ENCODE measurements around the gene CD2. TPM values are rescaled to one million over a fixed set of nuclear protein-coding genes. Genes with fewer than 3 reads are reported as not detected.
A peak's percentile ranks its signal among the peaks of the same experiment; 100 is the strongest.

The CD2 gene
- total and polyA plus RNA-seq, 2 experiments from 2014 or later = not detected

DNA sequence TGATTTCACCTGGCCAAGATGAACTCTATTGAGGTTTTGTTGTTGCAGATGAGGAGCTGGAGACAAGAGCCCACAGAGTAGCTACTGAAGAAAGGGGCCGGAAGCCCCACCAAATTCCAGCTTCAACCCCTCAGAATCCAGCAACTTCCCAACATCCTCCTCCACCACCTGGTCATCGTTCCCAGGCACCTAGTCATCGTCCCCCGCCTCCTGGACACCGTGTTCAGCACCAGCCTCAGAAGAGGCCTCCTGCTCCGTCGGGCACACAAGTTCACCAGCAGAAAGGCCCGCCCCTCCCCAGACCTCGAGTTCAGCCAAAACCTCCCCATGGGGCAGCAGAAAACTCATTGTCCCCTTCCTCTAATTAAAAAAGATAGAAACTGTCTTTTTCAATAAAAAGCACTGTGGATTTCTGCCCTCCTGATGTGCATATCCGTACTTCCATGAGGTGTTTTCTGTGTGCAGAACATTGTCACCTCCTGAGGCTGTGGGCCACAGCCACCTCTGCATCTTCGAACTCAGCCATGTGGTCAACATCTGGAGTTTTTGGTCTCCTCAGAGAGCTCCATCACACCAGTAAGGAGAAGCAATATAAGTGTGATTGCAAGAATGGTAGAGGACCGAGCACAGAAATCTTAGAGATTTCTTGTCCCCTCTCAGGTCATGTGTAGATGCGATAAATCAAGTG is 14.3 kb downstream of the CD2 start:
- H3K27me3 ChIP-seq (replicated peaks; ENCODE audit: insufficient read depth) = 0 out of 2 replicates have a peak, but pooled peaks cover 1% of the 10 kb centered on the region
- no peak overlapping the region for H3K4me2 ChIP-seq (ENCODE audit: unreplicated experiment)
- H3K9ac ChIP-seq = no peak overlapping the region
- no peak for DNase-seq
- H3K36me3 ChIP-seq (ENCODE audit: low read depth) = no peaks in the 10 kb centered on the region
- H4K20me1 ChIP-seq (ENCODE audit: insufficient read depth) = no peaks in the 10 kb centered on the region
- no peak overlapping the region for H2AFZ ChIP-seq
- in situ Hi-C loops (cut with MboI) = no loop called here
- no peaks in the 10 kb centered on the region for H3F3A ChIP-seq (ENCODE audit: insufficient read depth)
- H3K4me1 ChIP-seq (ENCODE audit: insufficient read depth) = peaks cover 9% of the 10 kb centered on the region
- no peaks in the 10 kb centered on the region for H3K9me3 ChIP-seq (ENCODE audit: low read depth)
- H3K27ac ChIP-seq = no peak overlapping the region
- WGBS, 2 experiments (ENCODE audit: low coverage in 1 of 2, low lambda C conversion rate in 2 of 2, missing lambda C conversion rate in 2 of 2) = 65 to 68% methylated on average over 13 of the region's 13 CpGs
- no peak for TF ChIP-seq EZH2phosphoT487 (IDR thresholded peaks at IDR 0.05; ENCODE audit: insufficient read depth, low read depth)
- no peak for TF ChIP-seq EZH2 (IDR thresholded peaks at IDR 0.05; ENCODE audit: insufficient read depth, poor library complexity, severe bottlenecking)
- H3K4me3 ChIP-seq = no peak overlapping the region
- no peaks in the 10 kb centered on the region for H3K79me2 ChIP-seq (ENCODE audit: insufficient read depth)
- H3K9me2 ChIP-seq (ENCODE audit: insufficient read depth) = no peaks in the 10 kb centered on the region

DNA sequence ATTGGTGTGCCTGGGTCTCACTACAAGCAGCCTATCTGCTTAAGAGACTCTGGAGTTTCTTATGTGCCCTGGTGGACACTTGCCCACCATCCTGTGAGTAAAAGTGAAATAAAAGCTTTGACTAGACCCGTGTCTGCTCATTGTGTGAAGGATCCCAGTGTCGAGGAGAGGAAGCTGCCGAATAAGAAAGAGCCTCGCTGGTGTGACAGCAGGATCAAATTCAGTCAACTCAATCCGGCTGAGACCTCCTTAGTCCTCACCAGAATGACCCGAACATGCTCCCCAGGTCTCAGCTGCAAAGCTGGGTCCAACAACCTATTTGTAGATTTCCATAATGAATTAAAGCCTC is 14.8 kb downstream of the CD2 start:
- no peaks in the 10 kb centered on the region for H3K9me2 ChIP-seq (ENCODE audit: insufficient read depth)
- 65 to 67% methylated on average over 6 of the region's 6 CpGs for WGBS, 2 experiments (ENCODE audit: low coverage in 1 of 2, low lambda C conversion rate in 2 of 2, missing lambda C conversion rate in 2 of 2)
- no peak overlapping the region for H3K27ac ChIP-seq
- H3K9me3 ChIP-seq (ENCODE audit: low read depth) = no peaks in the 10 kb centered on the region
- H4K20me1 ChIP-seq (ENCODE audit: insufficient read depth) = no peaks in the 10 kb centered on the region
- H3K36me3 ChIP-seq (ENCODE audit: low read depth) = no peaks in the 10 kb centered on the region
- no peak for DNase-seq
- H3K9ac ChIP-seq = no peak overlapping the region
- peaks cover 9% of the 10 kb centered on the region for H3K4me1 ChIP-seq (ENCODE audit: insufficient read depth)
- H3K79me2 ChIP-seq (ENCODE audit: insufficient read depth) = no peaks in the 10 kb centered on the region
- 0 out of 2 replicates have a peak, but pooled peaks cover 4% of the 10 kb centered on the region for H3K27me3 ChIP-seq (replicated peaks; ENCODE audit: insufficient read depth)
- in situ Hi-C loops (cut with MboI) = no loop called here
- H3F3A ChIP-seq (ENCODE audit: insufficient read depth) = no peaks in the 10 kb centered on the region
- no peak overlapping the region for H2AFZ ChIP-seq
- TF ChIP-seq EZH2phosphoT487 (IDR thresholded peaks at IDR 0.05; ENCODE audit: insufficient read depth, low read depth) (no peak), EZH2 (IDR thresholded peaks at IDR 0.05; ENCODE audit: insufficient read depth, poor library complexity, severe bottlenecking) (no peak)
- no peak overlapping the region for H3K4me2 ChIP-seq (ENCODE audit: unreplicated experiment)
- no peak overlapping the region for H3K4me3 ChIP-seq

DNA sequence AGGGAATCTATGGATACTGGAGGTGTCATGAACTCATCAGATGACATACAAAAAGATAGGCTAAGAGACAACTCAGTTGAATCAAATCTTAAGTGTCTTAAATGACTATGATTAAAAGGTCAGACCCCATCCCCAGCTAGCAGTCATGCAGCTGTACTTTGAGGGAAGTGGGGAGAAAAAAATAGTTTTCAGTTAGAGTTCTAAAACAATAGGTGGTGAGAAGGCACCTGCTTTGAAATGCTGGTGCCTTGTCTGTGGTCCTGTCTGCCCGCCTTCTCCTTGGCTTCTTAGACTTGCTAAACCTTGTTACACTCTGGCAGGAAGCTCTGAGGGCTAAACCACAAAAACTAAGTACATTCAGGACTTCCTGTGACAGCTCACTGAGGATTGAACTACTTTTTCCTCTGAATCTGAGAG is 15.3 kb downstream of the CD2 start:
- TF ChIP-seq EZH2 (IDR thresholded peaks at IDR 0.05; ENCODE audit: insufficient read depth, poor library complexity, severe bottlenecking) (no peak), EZH2phosphoT487 (IDR thresholded peaks at IDR 0.05; ENCODE audit: insufficient read depth, low read depth) (no peak)
- Histone ChIP-seq H3K27me3 (replicated peaks; ENCODE audit: insufficient read depth) (0 out of 2 replicates have a peak, but pooled peaks cover 4% of the 10 kb centered on the region), H3K9ac (no peak overlapping the region), H3K36me3 (ENCODE audit: low read depth) (no peaks in the 10 kb centered on the region), H3K9me2 (ENCODE audit: insufficient read depth) (no peaks in the 10 kb centered on the region), H3K9me3 (ENCODE audit: low read depth) (no peaks in the 10 kb centered on the region), H3K27ac (no peak overlapping the region), H4K20me1 (ENCODE audit: insufficient read depth) (no peaks in the 10 kb centered on the region), H2AFZ (no peak overlapping the region), H3K4me1 (ENCODE audit: insufficient read depth) (peaks cover 9% of the 10 kb centered on the region), H3F3A (ENCODE audit: insufficient read depth) (no peaks in the 10 kb centered on the region), H3K79me2 (ENCODE audit: insufficient read depth) (no peaks in the 10 kb centered on the region), H3K4me3 (no peak overlapping the region), H3K4me2 (ENCODE audit: unreplicated experiment) (no peak overlapping the region)
- in situ Hi-C loops (cut with MboI) = no loop called here
- DNase-seq = peak; percentile 53
- 73 to 78% methylated on average over 1 of the region's 1 CpG for WGBS, 2 experiments (ENCODE audit: low coverage in 1 of 2, low lambda C conversion rate in 2 of 2, missing lambda C conversion rate in 2 of 2)

DNA sequence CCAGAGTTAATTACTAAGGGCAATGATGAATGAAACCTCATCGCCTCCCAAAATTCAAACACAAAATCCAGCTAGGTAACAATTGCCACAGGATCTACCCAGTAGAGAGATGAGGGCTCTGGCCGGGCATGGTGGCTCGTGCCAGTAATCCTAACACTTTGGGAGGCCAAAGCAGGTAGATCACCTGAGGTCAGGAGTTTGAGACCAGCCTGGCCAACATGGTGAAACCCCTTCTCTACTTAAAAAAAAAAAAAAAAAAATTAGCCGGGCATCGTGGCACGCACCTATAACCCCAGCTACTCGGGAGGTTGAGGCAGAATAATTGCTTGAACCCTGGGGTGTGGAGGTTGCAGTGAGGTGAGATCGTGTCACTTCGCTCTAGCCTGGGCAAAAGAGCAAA is 15.8 kb downstream of the CD2 start:
- Histone ChIP-seq H3K4me2 (ENCODE audit: unreplicated experiment) (no peak overlapping the region), H3K36me3 (ENCODE audit: low read depth) (no peaks in the 10 kb centered on the region), H2AFZ (no peak overlapping the region), H3K27me3 (replicated peaks; ENCODE audit: insufficient read depth) (0 out of 2 replicates have a peak, but pooled peaks cover 4% of the 10 kb centered on the region), H3F3A (ENCODE audit: insufficient read depth) (no peaks in the 10 kb centered on the region), H3K4me3 (no peak overlapping the region), H4K20me1 (ENCODE audit: insufficient read depth) (no peaks in the 10 kb centered on the region), H3K4me1 (ENCODE audit: insufficient read depth) (peaks cover 9% of the 10 kb centered on the region), H3K79me2 (ENCODE audit: insufficient read depth) (no peaks in the 10 kb centered on the region), H3K27ac (no peak overlapping the region), H3K9ac (no peak overlapping the region), H3K9me2 (ENCODE audit: insufficient read depth) (no peaks in the 10 kb centered on the region), H3K9me3 (ENCODE audit: low read depth) (no peaks in the 10 kb centered on the region)
- WGBS, 2 experiments (ENCODE audit: low coverage in 1 of 2, low lambda C conversion rate in 2 of 2, missing lambda C conversion rate in 2 of 2) = 78 to 85% methylated on average over 9 of the region's 9 CpGs
- no peak for DNase-seq
- in situ Hi-C loops (cut with MboI) = no loop called here
- TF ChIP-seq EZH2phosphoT487 (IDR thresholded peaks at IDR 0.05; ENCODE audit: insufficient read depth, low read depth) (no peak), EZH2 (IDR thresholded peaks at IDR 0.05; ENCODE audit: insufficient read depth, poor library complexity, severe bottlenecking) (no peak)

Measured in GM23248 (cell line).